Mucosa of descending colon (tissue), 3 donors: ENCODE data around the gene SERPINB13. TPM values are rescaled to one million over a fixed set of nuclear protein-coding genes. Genes with fewer than 3 reads are reported as not detected.

Source experiments
- ATAC-seq: fragments of 200-7000 bp; cut with Tn5 transposase; one replicate; pipeline ENCODE4 v1.9.1; 2020; ENCODE audit warnings: mild to moderate bottlenecking, moderate library complexity
- DNase-seq, 3 donors: peaks; one replicate each; pipeline ENCODE4 v3.0.0-alpha.2; 2020
- H3K36me3 ChIP-seq: fragments of 200-600 bp; one replicate; pipeline ENCODE4 v1.8.0; 2021; ENCODE audit warnings: low read depth, mild to moderate bottlenecking
- H3K4me1 ChIP-seq: fragments of 200-600 bp; one replicate; pipeline ENCODE4 v1.8.0; 2021; ENCODE audit warnings: low read depth, mild to moderate bottlenecking
- H3K4me3 ChIP-seq: fragments of 200-600 bp; one replicate; pipeline ENCODE4 v1.8.0; 2021; ENCODE audit warnings: mild to moderate bottlenecking
- H3K9me3 ChIP-seq: fragments of 200-600 bp; one replicate; pipeline ENCODE4 v1.8.0; 2021; ENCODE audit warnings: mild to moderate bottlenecking
- CTCF ChIP-seq: fragments of 200-600 bp; IDR thresholded peaks from one replicate; pipeline ENCODE4 v1.8.0; 2022; ENCODE audit warnings: antibody characterized with exemption, mild to moderate bottlenecking
- intact Hi-C, 2 donors: fragments of 100-400 bp; cut with DNase I in 1 of 2; cut with micrococcal nuclease in 1 of 2; formaldehyde crosslinking; loops; one replicate each; pipeline versions ENCODE4 v1.11.0 to v1.11.1; 2022; cut with DNase I, micrococcal nuclease
- total RNA-seq, 3 donors: library from RNA; stranded (reverse); fragmentation: NEBNext Ultra II Directional in 2 of 3; extraction: Animal tissue kit (Norgen Biotek cat#: 25700) in 2 of 3; gene quantifications; one replicate each; pipeline versions ENCODE4 v1.2.1 to v1.2.4, GENCODE V29; 2021 to 2023
- donor health status: DM: no; HTN: no; CAD: no; lungs with moderate emphysema.
- donor health status: DM: no; HTN: no; CAD: no.
- donor health status: DM: no; HTN: yes; CAD: no.

The SERPINB13 gene
- total RNA-seq, 3 donors from 2014 or later: not detected

GRCh38 chr18:63603355-63603754 lies 16.2 kb downstream of the SERPINB13 start:
- no peak for TF ChIP-seq CTCF
- DNase-seq: no peak
- Histone ChIP-seq H3K4me1 (no peaks in the 10 kb centered on the region), H3K9me3 (no peaks in the 10 kb centered on the region), H3K36me3 (no peaks in the 10 kb centered on the region), H3K4me3 (no peak overlapping the region)
- intact Hi-C loops: no loop called here
- ATAC-seq: no peak

GRCh38 chr18:63603772-63604171 lies 16.6 kb downstream of the SERPINB13 start:
- intact Hi-C loops: no loop called here
- DNase-seq (no peak), ATAC-seq (no peak)
- TF ChIP-seq CTCF: no peak
- Histone ChIP-seq H3K9me3 (no peaks in the 10 kb centered on the region), H3K4me3 (no peak overlapping the region), H3K36me3 (no peaks in the 10 kb centered on the region), H3K4me1 (no peaks in the 10 kb centered on the region)

GRCh38 chr18:63604791-63605567 lies 17.8 kb downstream of the SERPINB13 start:
- Histone ChIP-seq H3K9me3 (no peaks in the 10 kb centered on the region), H3K4me1 (no peaks in the 10 kb centered on the region), H3K4me3 (no peak overlapping the region), H3K36me3 (no peaks in the 10 kb centered on the region)
- TF ChIP-seq CTCF: no peak
- DNase-seq (no peak), ATAC-seq (no peak)
- intact Hi-C loops: no loop called here

- intact Hi-C loops: no loop called here
- H3K36me3 ChIP-seq: no peaks in the 10 kb centered on the region
- no peak for TF ChIP-seq CTCF
- H3K4me1 ChIP-seq: no peaks in the 10 kb centered on the region
- no peak for ATAC-seq
- DNase-seq: no peak
- no peak overlapping the region for H3K4me3 ChIP-seq
- no peaks in the 10 kb centered on the region for H3K9me3 ChIP-seq
Measured at GRCh38 chr18:63606526-63606925, 19.4 kb downstream of the SERPINB13 start.

- Histone ChIP-seq H3K4me1 (no peaks in the 10 kb centered on the region), H3K4me3 (no peak overlapping the region), H3K36me3 (no peaks in the 10 kb centered on the region), H3K9me3 (no peaks in the 10 kb centered on the region)
- intact Hi-C loops: no loop called here
- ATAC-seq (no peak), DNase-seq (no peak)
- no peak for TF ChIP-seq CTCF
Measured at GRCh38 chr18:63613420-63613819, 26.3 kb downstream of the SERPINB13 start.
